ENCODE measurements around the gene ARID5B. TPM values are rescaled to one million over a fixed set of nuclear protein-coding genes. Genes with fewer than 3 reads are reported as not detected.

Gene ARID5B
- total RNA-seq, 1 experiment from 2014 or later: 0.04 TPM

DNA sequence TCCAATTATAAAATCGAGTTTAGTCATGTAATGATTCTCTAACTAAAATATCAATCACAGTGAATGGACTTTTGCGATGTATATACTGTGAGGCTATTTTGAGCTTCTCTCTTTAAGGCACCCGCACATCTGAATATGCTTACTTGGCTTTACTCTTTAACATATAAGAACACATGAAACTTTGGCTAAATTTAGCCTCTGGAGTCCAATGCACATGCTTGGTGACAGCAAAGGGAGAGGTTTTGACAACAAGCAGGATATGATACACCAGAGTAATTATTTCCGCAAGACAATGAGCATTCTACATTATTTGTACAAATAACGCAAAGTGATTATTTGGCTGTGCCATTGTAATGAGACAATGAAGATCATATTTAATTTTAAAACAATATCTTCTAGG lies 72.4 kb downstream of the ARID5B start:
- Mint-ChIP-seq H3K4me1 (peaks cover 0 to 3% of the 10 kb centered on the region in 2 experiments; a peak in 1 of 4 replicates), H3K4me3 (no peak overlapping the region), H3K27me3 (ENCODE audit: low read depth) (no peaks in the 10 kb centered on the region), H3K36me3 (ENCODE audit: insufficient read depth in 1 of 3, low read depth in 3 of 3) (no peaks in the 10 kb centered on the region; a peak in 1 of 7 replicates), H3K9me3 (peaks cover 0 to 3% of the 10 kb centered on the region in 2 experiments; a peak in 2 of 5 replicates), H3K27ac (no peak overlapping the region)
- Histone ChIP-seq H3K23me2 (ENCODE audit: insufficient read length, low read depth, low read length, poor library complexity, severe bottlenecking) (no peaks in the 10 kb centered on the region), H4K5ac (ENCODE audit: insufficient read length, low read depth, low read length) (no peak overlapping the region), H3K23ac (ENCODE audit: insufficient read length, low read depth, low read length) (no peak overlapping the region), H3K14ac (ENCODE audit: insufficient read depth, low read length) (no peak overlapping the region), H4K8ac (replicated peaks; ENCODE audit: insufficient read length, low read depth, low read length) (no peak overlapping the region), H3K18ac (ENCODE audit: insufficient read length, low read depth, low read length) (no peak overlapping the region), H3K79me1 (ENCODE audit: insufficient read depth, low read depth, low read length, poor library complexity, severe bottlenecking) (no peaks in the 10 kb centered on the region), H3K4me2 (ENCODE audit: insufficient read depth, insufficient read length, low read length) (no peak overlapping the region), H3K27me3 (ENCODE audit: insufficient read depth, low read length) (no peaks in the 10 kb centered on the region), H3K9ac (ENCODE audit: extremely low read depth, insufficient read length, low read length) (no peak overlapping the region), H4K20me1 (ENCODE audit: control insufficient read depth, insufficient read depth, insufficient read length) (no peaks in the 10 kb centered on the region), H2AFZ (ENCODE audit: low read length) (no peak overlapping the region), H3T11ph (ENCODE audit: low read length) (no peak overlapping the region), H2BK12ac (ENCODE audit: insufficient read length, low read depth, low read length) (no peak overlapping the region), H2BK120ac (ENCODE audit: low read depth, low read length, poor library complexity, severe bottlenecking) (no peak overlapping the region), H3K4me1 (ENCODE audit: insufficient read depth, low read length) (no peaks in the 10 kb centered on the region; the same call in 1 of the 2 replicates), H3K4ac (ENCODE audit: low read depth, low read length) (no peak overlapping the region), H3K79me2 (ENCODE audit: insufficient read depth, low read length) (no peaks in the 10 kb centered on the region), H2BK5ac (ENCODE audit: insufficient read length, low read length) (no peak overlapping the region), H3K27ac (ENCODE audit: insufficient read length, low read depth, low read length) (no peak overlapping the region), H2BK15ac (ENCODE audit: low read depth, low read length) (no peak overlapping the region), H2BK20ac (ENCODE audit: low read depth, low read length, poor library complexity, severe bottlenecking) (no peak overlapping the region), H3K9me3 (ENCODE audit: control insufficient read depth, low read depth, low read length) (no peaks in the 10 kb centered on the region), H2AK5ac (ENCODE audit: insufficient read length, low read length) (no peak overlapping the region), H3K56ac (ENCODE audit: insufficient read length, low read depth, low read length) (no peak overlapping the region), H4K91ac (ENCODE audit: insufficient read length, low read depth, low read length) (no peak overlapping the region)
- TF ChIP-seq, protein P1, sequence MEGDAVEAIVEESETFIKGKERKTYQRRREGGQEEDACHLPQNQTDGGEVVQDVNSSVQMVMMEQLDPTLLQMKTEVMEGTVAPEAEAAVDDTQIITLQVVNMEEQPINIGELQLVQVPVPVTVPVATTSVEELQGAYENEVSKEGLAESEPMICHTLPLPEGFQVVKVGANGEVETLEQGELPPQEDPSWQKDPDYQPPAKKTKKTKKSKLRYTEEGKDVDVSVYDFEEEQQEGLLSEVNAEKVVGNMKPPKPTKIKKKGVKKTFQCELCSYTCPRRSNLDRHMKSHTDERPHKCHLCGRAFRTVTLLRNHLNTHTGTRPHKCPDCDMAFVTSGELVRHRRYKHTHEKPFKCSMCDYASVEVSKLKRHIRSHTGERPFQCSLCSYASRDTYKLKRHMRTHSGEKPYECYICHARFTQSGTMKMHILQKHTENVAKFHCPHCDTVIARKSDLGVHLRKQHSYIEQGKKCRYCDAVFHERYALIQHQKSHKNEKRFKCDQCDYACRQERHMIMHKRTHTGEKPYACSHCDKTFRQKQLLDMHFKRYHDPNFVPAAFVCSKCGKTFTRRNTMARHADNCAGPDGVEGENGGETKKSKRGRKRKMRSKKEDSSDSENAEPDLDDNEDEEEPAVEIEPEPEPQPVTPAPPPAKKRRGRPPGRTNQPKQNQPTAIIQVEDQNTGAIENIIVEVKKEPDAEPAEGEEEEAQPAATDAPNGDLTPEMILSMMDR (conservative IDR thresholded peaks at IDR 0.05): no peak
- WGBS (ENCODE audit: extremely low coverage, insufficient read length, low lambda C conversion rate): no CpG with 5 or more reads among the region's 5 CpGs
- DNase-seq: no peak
